ENCODE measurements around the gene SVEP1.
"Not testable (repeated sequence)": the region's sequence is repeated elsewhere in the genome, so short reads cannot be mapped to it uniquely, and the experiment has no call there.

The SVEP1 gene

DNA sequence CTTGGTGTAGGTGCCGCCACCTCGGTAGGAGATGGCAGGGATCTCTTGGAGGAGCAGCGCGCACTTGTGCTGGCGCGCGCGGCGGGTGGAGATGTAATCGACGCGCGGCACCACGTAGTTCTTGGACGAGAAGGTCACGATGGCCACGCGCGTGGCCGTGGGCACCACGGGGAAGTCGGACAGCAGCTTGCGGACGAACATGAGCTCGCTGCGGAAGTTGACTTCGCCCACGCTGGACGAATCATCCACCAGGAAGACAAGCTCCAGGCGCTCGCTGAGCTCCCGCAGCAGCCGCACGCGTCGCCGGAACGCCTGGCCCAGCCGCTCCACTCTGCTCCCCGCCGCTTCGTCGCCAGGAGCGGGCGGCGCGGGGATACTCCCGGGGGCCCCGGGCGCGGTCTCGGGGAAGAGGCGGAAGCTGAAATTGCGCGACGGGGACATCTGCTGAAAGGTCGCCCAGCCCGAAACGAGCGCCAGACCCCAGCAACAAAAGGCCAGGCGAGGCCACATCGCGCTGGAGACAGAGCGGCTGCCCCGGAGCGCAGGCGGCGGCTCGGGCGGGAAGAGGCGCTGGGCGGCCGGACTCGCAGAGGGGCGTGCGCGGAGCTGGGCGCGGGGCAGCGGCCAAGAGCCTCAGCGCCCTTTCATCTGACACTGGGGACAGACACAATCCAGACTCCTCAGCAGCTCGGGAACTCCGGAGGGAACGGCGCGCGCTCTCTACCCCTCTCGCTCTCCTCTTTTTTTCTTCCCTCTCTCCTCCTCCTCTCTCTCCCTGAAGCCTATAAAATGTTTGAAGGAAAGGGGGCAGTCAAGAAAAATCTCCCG lies at the start of gene SVEP1:
SVEP1 (minus strand) TSS at position 708 of the 828 bp plus-strand sequence; CDS start at position 510, 198 bp downstream.
- DNase-seq (ENCODE audit: low read depth in 2 of 2) = no peak

DNA sequence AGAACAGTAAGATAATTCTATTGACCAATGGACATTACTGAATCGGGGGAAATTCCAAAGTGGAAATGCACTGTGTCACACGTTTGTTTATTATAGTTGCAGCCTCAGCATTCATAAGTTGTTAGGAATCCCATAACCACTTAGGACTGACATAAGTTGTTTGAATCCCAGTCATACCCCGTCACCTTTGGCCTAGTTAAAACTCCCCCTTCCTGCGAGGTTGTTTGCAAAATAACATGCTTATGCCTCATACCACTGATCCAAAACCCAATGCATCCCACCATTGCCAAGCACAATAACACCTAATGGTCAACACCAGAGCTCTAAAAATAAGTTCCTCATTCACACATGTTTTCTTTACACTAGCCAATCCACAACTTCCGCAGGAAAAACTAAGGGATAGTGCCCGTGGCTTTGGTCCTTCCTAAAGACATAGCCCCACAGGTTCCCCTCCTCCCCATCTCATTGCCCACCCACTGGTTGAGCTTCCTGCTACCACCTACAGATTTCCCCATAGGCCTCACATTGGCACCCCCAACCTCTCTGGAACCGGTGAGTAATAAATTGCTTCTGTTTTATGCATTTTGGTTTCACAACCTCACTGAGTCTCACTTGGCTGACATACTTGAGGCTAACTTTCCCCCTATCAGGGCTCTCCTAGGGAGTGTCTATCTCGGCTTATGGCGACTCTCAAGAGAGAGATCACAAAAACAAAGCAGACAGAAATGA lies 46.7 kb upstream of the SVEP1 start:
- DNase-seq (ENCODE audit: low read depth in 2 of 2) = peak in 1 of 2 donors; percentile 5

DNA sequence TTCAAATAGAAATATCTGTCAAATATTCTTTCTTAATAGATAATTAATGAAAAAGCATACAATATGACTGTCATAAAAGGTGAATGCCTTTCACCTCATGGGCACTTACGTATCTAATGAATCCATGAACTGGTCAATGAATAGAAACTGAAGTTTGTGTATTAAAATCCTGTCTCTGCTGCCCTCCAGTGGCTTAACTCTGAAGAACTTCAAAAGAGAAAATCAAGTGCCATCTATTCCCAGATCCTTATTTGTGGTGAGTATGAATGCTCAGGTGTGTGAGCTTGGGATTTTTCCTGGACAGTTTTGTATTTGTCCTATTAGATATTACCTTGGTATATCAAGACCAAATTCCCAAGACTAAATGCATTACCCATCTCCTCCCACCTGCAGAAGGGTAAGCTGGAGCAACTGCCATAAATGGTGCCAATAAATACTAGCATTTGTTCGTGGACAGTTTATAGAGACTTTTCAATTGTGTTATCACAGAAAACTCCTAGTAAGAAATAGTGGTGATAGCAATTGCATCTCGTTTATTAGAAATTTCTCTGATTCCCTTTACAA lies 44.0 kb upstream of the SVEP1 start:
- no peak for DNase-seq (ENCODE audit: low read depth in 2 of 2)

DNA sequence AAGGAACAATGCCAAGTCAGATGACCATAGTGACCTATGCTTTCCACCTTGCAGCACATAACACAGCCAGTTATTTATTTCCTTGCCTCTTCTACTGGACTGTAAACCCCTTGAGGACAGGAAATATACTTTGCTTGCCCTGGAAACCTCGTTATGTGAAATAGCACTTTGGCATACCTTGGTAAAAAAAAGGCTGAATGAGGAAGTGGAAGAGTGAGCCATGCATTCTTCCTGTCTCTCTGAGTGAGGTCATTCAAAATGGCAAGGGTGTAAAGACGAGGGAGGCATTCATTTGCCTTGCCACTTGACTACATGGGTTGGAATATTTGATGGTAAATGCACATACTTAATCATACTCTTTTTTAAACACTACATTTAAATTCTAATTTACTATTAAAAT lies 42.8 kb upstream of the SVEP1 start:
- DNase-seq (ENCODE audit: low read depth in 2 of 2) = no peak

DNA sequence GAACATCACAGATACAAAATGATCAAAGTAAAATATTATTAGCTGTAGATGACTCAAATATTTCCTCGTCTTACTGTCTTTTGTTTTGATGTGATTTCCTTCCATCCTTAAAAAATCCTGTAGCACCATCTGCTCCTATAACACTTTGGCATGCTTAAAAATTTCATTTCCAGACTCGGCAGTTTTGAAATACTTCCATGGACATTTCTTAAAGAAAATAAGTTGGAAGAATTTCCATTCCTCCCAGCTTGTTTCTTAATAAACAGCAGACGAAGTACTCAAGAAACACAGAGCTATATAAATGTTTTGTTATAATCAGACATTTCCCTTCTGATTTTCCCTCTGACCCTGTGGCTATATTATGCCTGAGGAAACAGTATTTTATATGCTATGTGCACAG lies 41.2 kb upstream of the SVEP1 start:
- no peak for DNase-seq (ENCODE audit: low read depth in 2 of 2)

DNA sequence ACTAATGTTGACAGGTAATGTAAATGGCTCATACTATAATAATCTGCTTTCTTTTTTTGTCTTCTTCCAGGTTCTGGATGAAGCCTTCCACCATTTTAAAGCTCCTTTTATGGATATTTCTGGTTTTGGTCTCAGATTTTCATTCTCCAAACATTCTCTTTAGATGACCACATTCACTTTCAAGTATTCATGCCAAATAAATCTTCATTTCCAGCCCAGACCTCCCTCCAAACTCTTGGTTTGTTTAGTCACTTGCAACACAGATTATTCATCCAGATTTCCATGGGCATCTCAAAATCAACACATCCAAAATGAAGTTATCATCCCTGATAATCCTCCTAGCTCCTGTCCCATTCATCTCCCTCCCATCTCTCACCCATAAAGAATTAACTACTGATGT lies 40.3 kb upstream of the SVEP1 start:
- DNase-seq (ENCODE audit: low read depth in 2 of 2) = no peak

DNA sequence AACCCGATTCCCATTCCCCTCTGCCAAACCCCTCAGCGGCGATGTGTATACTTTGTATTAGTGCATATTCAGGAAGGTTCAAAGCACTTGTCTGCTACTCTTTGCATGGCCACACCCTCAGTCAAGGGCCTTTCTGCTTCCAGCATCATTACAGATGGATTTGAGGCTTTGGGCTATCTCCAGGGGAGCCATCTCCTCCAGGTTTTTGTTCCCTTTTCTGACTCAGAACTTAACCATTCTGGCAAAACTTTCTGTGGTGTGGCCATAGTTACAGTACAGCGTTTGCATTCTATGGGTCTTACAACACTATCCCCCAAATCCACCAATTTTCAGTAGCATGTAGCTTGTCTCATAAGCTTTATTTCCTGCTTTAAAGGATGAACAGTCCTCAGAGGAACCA lies 36.0 kb upstream of the SVEP1 start:
- DNase-seq (ENCODE audit: low read depth in 2 of 2) = no peak

DNA sequence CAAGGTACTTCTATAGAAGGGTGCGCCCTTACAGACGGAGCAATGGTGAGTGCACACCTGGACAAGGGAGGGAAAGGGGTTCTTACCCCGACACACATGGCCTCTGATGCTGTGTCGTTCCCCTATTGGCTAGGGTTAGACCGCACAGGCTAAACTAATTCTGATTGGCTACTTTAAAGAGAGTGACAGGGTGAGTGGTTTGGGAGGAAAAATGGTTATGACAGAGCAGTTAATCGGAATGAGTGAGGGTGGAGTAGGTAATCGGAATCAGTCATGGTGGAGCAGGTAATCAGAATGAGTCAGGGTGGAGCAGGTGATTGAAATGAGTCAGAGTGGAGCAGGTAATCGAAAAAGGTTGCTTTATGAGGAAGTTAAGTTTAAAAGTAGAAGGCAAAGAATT lies 35.0 kb upstream of the SVEP1 start:
- DNase-seq (ENCODE audit: low read depth in 2 of 2) = not testable (repeated sequence)

DNA sequence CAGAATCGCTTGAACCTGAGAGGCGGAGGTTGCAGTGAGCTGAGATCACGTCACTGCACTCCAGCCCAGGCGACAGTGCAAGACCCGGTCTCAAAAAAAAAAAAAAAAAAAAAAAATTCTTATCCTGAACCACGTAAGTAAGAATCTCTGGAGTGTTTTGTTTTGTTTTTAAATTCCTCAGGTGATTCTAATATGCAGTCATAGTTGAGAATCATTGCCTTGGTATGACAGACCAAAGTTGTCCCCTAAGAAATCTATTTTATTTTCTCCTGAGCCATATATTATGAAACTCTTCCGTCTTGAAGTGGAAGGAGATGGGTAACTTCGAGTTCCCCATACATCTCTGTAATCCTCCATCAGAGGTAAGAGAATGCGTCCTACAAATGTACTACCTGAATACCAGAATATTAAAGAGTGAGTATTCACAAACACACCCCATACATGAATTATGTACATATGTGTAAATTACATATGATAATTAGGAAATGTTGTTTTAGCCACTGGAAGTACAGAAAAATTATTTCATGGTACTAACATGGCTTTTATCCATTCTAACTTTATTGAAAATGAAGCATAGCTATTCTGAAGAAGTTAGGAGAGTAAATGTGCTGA lies 26.7 kb upstream of the SVEP1 start:
- DNase-seq (ENCODE audit: low read depth in 2 of 2) = no peak

DNA sequence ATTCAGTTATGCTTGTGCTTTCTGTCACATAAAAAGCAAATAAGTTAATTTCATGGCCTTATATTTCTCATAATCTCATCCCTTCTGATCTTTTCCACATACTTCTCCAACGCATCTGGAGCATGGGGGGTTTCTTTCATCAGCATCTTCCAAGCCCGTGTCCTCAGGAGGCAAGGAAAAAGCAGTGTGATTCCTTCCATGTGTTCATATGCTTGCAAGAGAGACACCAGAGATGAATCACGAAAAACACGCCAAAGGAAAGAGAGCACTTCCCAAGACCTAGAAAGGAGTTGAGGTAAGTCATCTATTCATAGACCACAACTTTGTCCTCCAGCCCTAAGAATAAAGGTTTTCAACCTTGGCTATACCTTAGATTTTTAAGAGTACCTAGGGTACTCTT lies 26.0 kb upstream of the SVEP1 start:
- no peak for DNase-seq (ENCODE audit: low read depth in 2 of 2)

DNA sequence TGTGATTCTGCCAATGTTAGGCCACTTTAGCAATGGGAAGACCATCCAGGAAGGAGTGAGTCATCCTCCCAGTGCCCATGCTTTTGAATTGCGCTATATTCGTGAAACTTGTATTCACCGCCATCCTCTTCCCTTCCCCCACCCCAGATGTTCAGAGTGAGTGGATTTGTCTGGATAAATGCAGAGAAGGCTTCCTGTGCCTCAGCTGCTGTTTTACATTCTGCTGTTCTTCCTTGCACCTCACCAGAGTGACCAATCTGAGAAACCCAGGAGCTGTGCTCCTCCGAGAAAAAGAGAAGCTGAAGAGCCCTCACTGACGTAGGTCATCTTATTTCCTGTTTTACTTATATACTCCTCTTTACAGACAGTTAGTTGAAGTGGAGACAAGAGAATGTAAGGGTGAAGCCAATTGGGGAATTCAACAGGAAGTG lies 24.6 kb upstream of the SVEP1 start:
- no peak for DNase-seq (ENCODE audit: low read depth in 2 of 2)

DNA sequence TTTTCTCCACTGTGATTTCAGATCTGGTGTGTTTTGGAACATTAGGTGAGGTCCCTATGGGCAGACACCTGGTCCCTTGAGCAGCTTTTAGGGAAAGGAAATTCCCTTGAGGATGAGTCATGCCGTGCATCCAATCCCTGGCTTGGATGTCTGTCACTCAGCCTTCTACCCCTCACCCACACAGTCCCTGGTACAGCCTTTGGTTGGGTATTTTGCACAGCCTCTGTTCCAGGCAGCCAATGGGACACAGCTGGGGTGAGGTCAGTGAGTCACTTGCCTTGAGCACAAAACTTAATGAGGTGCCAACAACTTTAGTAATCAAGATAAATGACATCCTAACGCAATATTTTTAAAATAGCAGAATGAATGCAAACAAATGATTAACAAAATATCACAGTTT lies 22.7 kb upstream of the SVEP1 start:
- DNase-seq (ENCODE audit: low read depth in 2 of 2) = no peak

DNA sequence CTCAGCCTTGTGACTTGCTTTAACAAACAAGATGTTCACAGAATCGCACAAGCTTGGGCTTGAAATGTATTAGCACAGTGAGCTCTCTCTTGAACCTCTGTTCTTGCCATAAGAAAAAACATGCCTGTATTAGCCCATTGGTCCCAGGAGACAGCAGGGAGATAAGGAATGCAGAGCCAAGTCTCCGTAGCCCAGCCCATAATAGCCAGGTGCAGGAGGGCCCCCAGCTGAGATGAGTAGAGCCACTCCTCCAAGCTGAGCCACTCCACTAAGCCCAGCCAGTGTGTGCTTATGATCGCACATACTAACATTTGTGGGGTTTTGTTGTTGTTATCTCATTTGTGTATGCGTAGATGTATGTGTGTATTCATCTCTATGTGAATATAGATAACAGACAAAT lies 21.6 kb upstream of the SVEP1 start:
- no peak for DNase-seq (ENCODE audit: low read depth in 2 of 2)

DNA sequence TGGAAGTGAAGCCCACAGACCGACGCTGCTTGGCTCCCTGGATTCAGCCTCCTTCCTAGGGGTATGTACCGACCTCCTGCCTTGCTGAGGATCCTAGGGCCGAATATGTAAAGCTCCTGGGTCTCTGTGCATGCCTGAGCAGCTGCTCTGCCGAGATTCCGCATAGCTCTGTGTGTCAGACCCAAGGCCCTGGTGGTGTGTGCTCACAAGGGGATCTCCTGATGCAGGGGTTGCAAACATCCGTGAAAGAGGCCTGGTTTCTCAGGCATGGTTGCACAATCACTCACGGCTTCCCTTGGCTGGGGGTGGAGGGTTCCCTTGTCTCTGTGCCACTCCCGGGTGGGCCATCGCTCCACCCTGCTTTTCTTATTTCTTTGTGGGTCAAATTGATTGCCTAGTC lies 19.9 kb upstream of the SVEP1 start:
- DNase-seq (ENCODE audit: low read depth in 2 of 2) = no peak

DNA sequence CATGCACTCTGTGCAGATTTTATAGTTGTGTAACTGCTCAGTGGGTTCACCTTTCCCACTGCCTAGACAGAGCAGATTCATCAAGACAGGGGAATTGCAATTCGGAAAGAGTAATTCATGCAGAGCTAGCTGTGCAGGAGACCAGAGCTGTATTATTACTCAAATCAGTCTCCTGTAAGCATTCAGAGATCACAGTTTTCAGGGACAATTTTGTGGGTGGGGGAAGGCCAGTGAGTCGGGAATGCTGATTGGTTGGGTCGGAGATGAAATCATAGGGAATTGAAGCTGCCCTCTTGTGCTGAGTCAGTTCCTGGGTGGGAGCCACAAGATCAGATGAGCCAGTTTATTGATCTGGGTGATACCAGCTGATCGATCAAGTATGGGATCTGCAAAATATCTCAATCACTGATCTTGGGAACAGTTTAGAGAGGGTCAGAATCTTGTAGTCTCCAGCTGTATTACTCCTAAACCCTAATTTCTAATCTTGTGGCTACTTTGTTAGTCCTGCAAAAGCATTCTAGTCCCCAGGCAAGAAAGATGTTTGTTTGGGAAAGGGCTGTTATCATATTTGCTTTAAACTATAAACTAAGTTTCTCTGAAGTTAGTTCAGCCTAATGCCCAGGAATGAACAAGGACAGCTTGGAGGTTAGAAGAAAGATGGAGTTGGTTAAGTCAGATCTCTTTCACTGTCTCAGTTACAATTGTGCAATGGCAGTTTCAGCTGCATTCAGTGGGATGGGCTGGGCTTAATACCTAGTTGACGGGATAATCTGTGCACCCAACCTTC lies 12.7 kb upstream of the SVEP1 start:
- DNase-seq (ENCODE audit: low read depth in 2 of 2) = no peak

DNA sequence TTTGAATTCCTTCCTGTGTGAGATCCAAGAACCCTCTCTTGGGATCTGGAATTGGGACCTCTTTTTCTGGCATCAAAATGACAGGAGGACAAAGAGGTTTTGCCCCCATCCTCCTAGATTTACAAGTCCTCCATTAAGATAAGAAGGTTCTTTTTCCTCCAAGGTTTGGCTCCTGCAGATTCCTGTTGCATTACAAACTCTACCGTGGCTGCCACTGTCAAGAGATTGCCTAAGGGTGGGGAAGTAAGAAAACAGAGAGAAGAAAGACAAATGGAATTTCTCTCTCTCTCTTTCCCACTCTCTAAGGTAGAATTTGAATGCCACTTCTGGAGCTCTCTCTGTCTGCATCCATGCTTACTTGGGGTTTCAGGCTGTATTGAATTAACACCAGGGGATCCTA lies 12.0 kb upstream of the SVEP1 start:
- DNase-seq (ENCODE audit: low read depth in 2 of 2) = no peak

DNA sequence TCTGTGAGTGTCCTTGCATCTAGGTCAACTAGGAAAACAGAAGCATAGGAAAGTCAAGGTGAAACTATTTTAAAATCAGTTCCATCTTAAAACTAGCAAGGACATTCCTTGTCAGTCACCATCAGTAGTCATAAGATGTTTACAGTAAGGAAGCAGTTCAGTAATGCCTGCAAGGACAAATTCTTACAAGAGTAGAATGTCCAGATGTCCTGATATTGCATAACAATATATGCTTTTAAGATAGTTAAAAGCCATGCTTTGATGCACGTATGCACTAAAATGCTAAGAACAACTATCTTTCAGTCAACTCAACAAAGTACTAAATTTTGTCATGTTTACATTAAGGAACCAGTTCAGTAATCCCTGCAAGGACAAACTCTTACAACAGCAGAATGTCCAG lies 11.3 kb upstream of the SVEP1 start:
- DNase-seq (ENCODE audit: low read depth in 2 of 2) = no peak

DNA sequence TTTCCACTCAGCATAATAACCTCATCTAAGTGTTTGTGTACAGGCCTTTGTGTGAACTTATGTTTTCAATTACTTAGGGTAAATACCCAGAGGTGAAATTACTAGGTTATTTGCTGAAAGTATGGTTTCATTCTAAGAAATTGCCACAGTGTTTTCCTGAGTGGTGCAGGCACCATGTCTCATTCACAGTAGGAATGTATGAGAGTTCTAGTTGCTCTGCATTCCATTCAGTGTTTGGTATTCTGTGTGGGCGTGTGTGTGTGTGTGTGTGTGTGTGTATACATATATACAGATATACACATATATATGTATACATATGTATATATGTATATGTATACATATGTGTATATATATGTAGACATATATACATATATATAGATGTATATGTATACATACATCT lies 8.8 kb upstream of the SVEP1 start:
- no peak for DNase-seq (ENCODE audit: low read depth in 2 of 2)

DNA sequence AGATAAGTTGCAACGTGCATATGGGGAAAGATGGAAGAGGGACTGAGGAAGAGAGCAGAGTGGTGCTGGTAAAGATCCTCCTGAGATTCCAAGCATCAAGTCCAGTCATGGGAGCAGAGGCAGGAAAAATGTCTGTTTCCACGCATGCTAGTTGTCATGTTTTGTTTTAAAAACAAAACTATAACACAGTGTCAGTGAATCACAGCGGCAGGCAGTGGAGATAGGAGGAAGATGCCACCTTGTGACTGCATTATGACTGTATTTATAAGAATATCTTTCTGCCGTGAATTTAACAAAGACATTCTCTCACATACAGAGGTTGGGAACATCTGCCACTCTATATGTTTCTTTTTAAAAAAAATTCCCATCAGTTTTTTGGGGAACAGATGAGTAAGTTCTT lies 3.7 kb upstream of the SVEP1 start:
- no peak for DNase-seq (ENCODE audit: low read depth in 2 of 2)

DNA sequence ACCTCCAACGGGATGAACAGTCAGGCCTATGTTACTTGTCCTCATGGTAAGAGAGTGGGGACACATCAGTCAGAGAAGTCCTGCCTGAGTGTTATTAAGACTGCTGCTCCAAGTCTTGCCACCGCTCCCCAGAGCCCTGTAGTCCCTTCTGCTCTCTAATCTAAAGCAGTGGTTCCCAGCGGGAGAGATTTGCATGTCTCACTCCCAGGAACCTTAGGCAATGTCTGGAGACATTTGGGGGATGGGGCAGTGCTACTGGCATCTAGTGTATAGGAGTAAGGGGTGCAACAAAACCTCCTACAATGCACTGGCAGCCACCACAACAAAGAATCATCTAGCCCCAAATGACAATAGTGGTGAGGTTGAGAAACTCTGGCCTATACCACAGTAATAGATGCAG lies 2.6 kb upstream of the SVEP1 start:
- DNase-seq (ENCODE audit: low read depth in 2 of 2) = no peak

DNA sequence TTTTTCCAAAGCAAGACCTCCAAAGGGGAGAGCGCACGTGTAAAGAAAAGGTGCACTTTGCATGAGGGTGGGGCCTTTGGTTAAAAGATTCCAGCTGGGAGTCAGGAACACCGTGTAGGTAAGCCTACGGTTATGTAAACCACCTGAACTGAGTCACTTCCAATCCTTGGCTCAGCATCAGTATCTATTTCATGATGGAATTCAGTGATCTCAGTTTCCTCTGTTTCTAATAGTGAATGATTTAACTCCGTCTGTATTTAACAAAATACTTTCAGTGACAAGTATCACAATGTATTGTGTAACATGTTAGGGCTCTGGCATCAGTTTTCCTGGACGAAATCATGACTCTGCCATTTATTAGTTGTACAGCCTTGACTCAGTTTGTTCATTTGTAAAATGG lies 1.3 kb upstream of the SVEP1 start:
- no peak for DNase-seq (ENCODE audit: low read depth in 2 of 2)

DNA sequence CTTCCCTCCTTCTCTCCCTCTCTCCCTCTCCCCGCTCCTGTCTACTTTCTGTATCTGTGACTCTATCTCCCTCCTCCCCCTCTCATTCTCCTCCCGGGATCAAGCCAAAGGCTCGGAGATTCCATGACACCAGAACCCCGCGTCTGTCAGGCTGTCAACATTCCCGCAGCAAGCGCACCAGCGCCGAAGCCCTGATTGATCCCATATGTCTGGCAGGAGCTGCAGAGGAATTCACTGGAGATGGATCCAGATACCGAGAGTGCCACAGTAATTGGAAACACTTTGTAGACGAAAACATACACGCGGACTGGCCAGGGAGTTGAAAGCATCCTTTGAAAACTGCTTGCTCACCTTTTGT lies 300 bp upstream of the SVEP1 start:
- DNase-seq (ENCODE audit: low read depth in 2 of 2) = no peak
